Endothelial cell of umbilical vein (primary cell): Measurements from ENCODE around the gene TTC13. TPM values are rescaled to one million over a fixed set of nuclear protein-coding genes. Genes with fewer than 3 reads are reported as not detected.

Experiments
- BruUV-seq: library from RNA; stranded (reverse); fragments of 400-500 nt; replicated peaks from 2 replicates; lab custom pipeline; 2021; lab: Mats Ljungman, UMichigan
- CTCF ChIA-PET: fragments of 300-600, 350-600 bp; sonication (Branson Sonifier 250); formaldehyde crosslinking; loops from one replicate; lab custom pipeline; 2021; ENCODE audit warnings: antibody characterized with exemption, inconsistent platforms; lab: Charles Lee
- POLR2A ChIA-PET: fragments of 300-600, 350-600 bp; sonication (Branson Sonifier 250); formaldehyde crosslinking; loops from one replicate; lab custom pipeline; 2021; ENCODE audit warnings: antibody characterized with exemption, inconsistent platforms; lab: Charles Lee
- DNase-seq: peaks from one replicate; pipeline ENCODE4 v3.0.0-alpha.2; 2011; ENCODE audit warnings: low read depth, low spot score
- FAIRE-seq: peaks from 2 replicates; lab custom pipeline; 2011; peaks lifted over from hg19 to GRCh38; lab: Jason Lieb, UNC
- H2AFZ ChIP-seq: 2 replicates; pipeline ENCODE4 v1.6.0; 2012; ENCODE audit warnings: low read depth, low read length, control low read depth, inconsistent platforms
- H3K27ac ChIP-seq: 2 replicates; pipeline ENCODE4 v1.5.1; 2011; ENCODE audit warnings: low read depth, mild to moderate bottlenecking, control low read depth, low read length, moderate library complexity; ENCODE audit not compliant: insufficient read depth
- H3K27me3 ChIP-seq, 2 experiments: 2 replicates each; pipeline versions ENCODE4 v1.6.0 to v1.6.1; 2011; ENCODE audit warnings: low read length in 2 of 2, mixed read lengths in 1 of 2; ENCODE audit not compliant: control insufficient read depth in 2 of 2, insufficient read depth in 2 of 2
- H3K36me3 ChIP-seq, 2 experiments: 2 replicates in 1 of 2; 3 replicates in 1 of 2; pipeline ENCODE4 v1.5.1; 2011; ENCODE audit warnings: low read length in 2 of 2, mild to moderate bottlenecking in 1 of 2, moderate library complexity in 1 of 2; ENCODE audit not compliant: control insufficient read depth in 2 of 2, insufficient read depth in 2 of 2; ENCODE audit errors: extremely low read depth in 1 of 2
- H3K4me1 ChIP-seq: 3 replicates; pipeline ENCODE4 v1.5.1; 2011; ENCODE audit warnings: mild to moderate bottlenecking, low read length; ENCODE audit not compliant: control insufficient read depth, insufficient read depth; ENCODE audit errors: extremely low read depth
- H3K4me2 ChIP-seq: 2 replicates; pipeline ENCODE4 v1.6.1; 2011; ENCODE audit warnings: low read length, control low read depth, mixed read lengths; ENCODE audit not compliant: insufficient read depth
- H3K4me3 ChIP-seq, 3 experiments: fragments of 200-600 bp in 1 of 3; sonication (generic), shearing (Covaris generic) in 1 of 3; replicated peaks in 1 of 3; 2 replicates each; pipeline ENCODE4 v1.5.1; 2011 to 2016; ENCODE audit warnings: control low read depth in 3 of 3, low read length in 3 of 3, mild to moderate bottlenecking in 2 of 3, inconsistent platforms in 1 of 3, low read depth in 1 of 3, moderate library complexity in 1 of 3; ENCODE audit not compliant: insufficient read depth in 1 of 3
- H3K79me2 ChIP-seq: 2 replicates; pipeline ENCODE4 v1.6.0; 2012; ENCODE audit warnings: low read length, inconsistent platforms; ENCODE audit not compliant: control insufficient read depth, insufficient read depth
- H3K9ac ChIP-seq: replicated peaks from 2 replicates; pipeline ENCODE3; 2011; ENCODE audit warnings: low read length, control low read depth; ENCODE audit not compliant: insufficient read depth; ENCODE audit errors: extremely low read depth
- H3K9me1 ChIP-seq: replicated peaks from 3 replicates; pipeline ENCODE4 v1.6.0; 2011; ENCODE audit warnings: mild to moderate bottlenecking, low read length; ENCODE audit not compliant: control insufficient read depth, insufficient read depth; ENCODE audit errors: extremely low read depth
- H3K9me3 ChIP-seq: replicated peaks from 2 replicates; pipeline ENCODE4 v1.5.1; 2012; ENCODE audit warnings: low read length, inconsistent platforms; ENCODE audit not compliant: control insufficient read depth, insufficient read depth
- H4K20me1 ChIP-seq: replicated peaks from 2 replicates; pipeline ENCODE3; 2011; ENCODE audit warnings: mild to moderate bottlenecking, low read length; ENCODE audit not compliant: control insufficient read depth, insufficient read depth; ENCODE audit errors: extremely low read depth
- CTCF ChIP-seq, 2 donors: IDR thresholded peaks; 1 replicate in 1 of 2; 2 replicates in 1 of 2; pipeline ENCODE4 v1.5.1; 2011; ENCODE audit warnings: low read length in 2 of 2, mild to moderate bottlenecking in 2 of 2, moderate library complexity in 2 of 2, control low read depth in 1 of 2, inconsistent platforms in 1 of 2, low read depth in 1 of 2; ENCODE audit not compliant: insufficient read depth in 1 of 2; ENCODE audit errors: extremely low read depth in 1 of 2
- EZH2 ChIP-seq: IDR thresholded peaks from 2 replicates; pipeline ENCODE4 v1.6.1; 2012; ENCODE audit warnings: borderline replicate concordance, low read depth, mild to moderate bottlenecking, moderate library complexity, low read length, inconsistent platforms; ENCODE audit not compliant: severe bottlenecking
- FOS ChIP-seq: IDR thresholded peaks from 2 replicates; pipeline ENCODE4 v1.6.1; 2011; ENCODE audit warnings: mild to moderate bottlenecking, low read length, moderate library complexity, borderline replicate concordance; ENCODE audit not compliant: insufficient read depth
- GATA2 ChIP-seq: IDR thresholded peaks from 2 replicates; pipeline ENCODE4 v1.7.0; 2011; ENCODE audit warnings: low read depth, mild to moderate bottlenecking, moderate library complexity, mixed read lengths, low read length; ENCODE audit not compliant: insufficient read length, insufficient read depth
- JUN ChIP-seq: IDR thresholded peaks from 2 replicates; pipeline ENCODE4 v1.6.1; 2011; ENCODE audit warnings: borderline replicate concordance, low read depth; ENCODE audit not compliant: insufficient read length, insufficient read depth
- MAX ChIP-seq: IDR thresholded peaks from 2 replicates; pipeline ENCODE4 v1.6.1; 2011; ENCODE audit not compliant: insufficient read depth, insufficient read length
- MYC ChIP-seq: IDR thresholded peaks from one replicate; pipeline ENCODE4 v1.6.1; 2011; ENCODE audit warnings: mild to moderate bottlenecking, low read depth, low read length
- POLR2A ChIP-seq: IDR thresholded peaks from 2 replicates; pipeline ENCODE4 v1.6.1; 2012; ENCODE audit warnings: low read depth, mild to moderate bottlenecking, control low read depth, low read length
- POLR2AphosphoS5 ChIP-seq: IDR thresholded peaks from 2 replicates; pipeline ENCODE4 v1.6.1; 2012; ENCODE audit warnings: low read depth, mild to moderate bottlenecking, control low read depth, low read length, moderate library complexity; ENCODE audit not compliant: insufficient read depth
- dilution Hi-C: fragments of 300-500 bp; cut with MboI; formaldehyde crosslinking; loops from one replicate; pipeline ENCODE4 v1.15.0; 2019; ENCODE audit warnings: low sequenced_read_pairs; ENCODE audit not compliant: extremely low pct_ligation_motif_present
- intact Hi-C: fragments of 100-400 bp; cut with micrococcal nuclease; formaldehyde crosslinking; loops from one replicate; pipeline ENCODE4 v1.10.0; 2022
- polyA plus RNA-seq, 4 experiments: library from polyadenylated mRNA; depleted of rRNA in 3 of 4; stranded (reverse) in 3 of 4; unstranded in 1 of 4; fragments of >200 nt; gene quantifications; 2 replicates each; pipeline versions ENCODE4 v1.2.1 to v1.2.3, GENCODE V29; 2011 to 2012; ENCODE audit warnings: missing spikeins in 1 of 4
- total RNA-seq: library from RNA; stranded (reverse); gene quantifications from 2 replicates; pipeline ENCODE4 v1.2.3, GENCODE V29; 2021

Gene TTC13
- total and polyA plus RNA-seq, 2 donors (not counting 3 experiments of a cell fraction or from before 2014, with no cell fraction given), result 8.8 to 23.9 TPM

GRCh38 chr1:230877924-230878590 is 100.6 kb downstream of the TTC13 start:
- Histone ChIP-seq H3K27ac (no peak overlapping the region), H3K36me3 (no peaks in the 10 kb centered on the region), H3K9me3 (no peaks in the 10 kb centered on the region), H3K4me2 (no peak overlapping the region), H3K9ac (no peak overlapping the region), H3K4me1 (no peaks in the 10 kb centered on the region), H3K9me1 (no peaks in the 10 kb centered on the region), H2AFZ (no peak overlapping the region), H3K27me3 (peaks cover 4 to 7% of the 10 kb centered on the region in 2 experiments), H3K79me2 (no peaks in the 10 kb centered on the region), H4K20me1 (no peaks in the 10 kb centered on the region), H3K4me3 (no peak overlapping the region)
- BruUV-seq, result no TSS peak
- CTCF ChIA-PET, result no interaction called here
- POLR2A ChIA-PET, result no interaction called here
- intact Hi-C loops (no loop called here), dilution Hi-C loops (no loop called here)
- no peak for FAIRE-seq
- TF ChIP-seq EZH2, result no peak
- TF ChIP-seq GATA2, result no peak
- TF ChIP-seq POLR2A, result no peak
- TF ChIP-seq MYC, result no peak
- no peak for TF ChIP-seq POLR2AphosphoS5
- TF ChIP-seq CTCF (IDR thresholded peaks at IDR 0.05; ENCODE audit: extremely low read depth in 1 of 2, insufficient read depth in 1 of 2, low read depth in 1 of 2, low read length in 2 of 2), result no peak
- no peak for TF ChIP-seq JUN
- no peak for TF ChIP-seq MAX
- no peak for TF ChIP-seq FOS
- DNase-seq, result no peak
